K562 (cell line): Measurements from ENCODE around the gene TMEM217. TPM values are rescaled to one million over a fixed set of nuclear protein-coding genes. Genes with fewer than 3 reads are reported as not detected.

Experiments
- BCLAF1 ChIP-seq, 2 experiments: fragments of 450-650 bp in 1 of 2; IDR thresholded peaks; 2 replicates each; pipeline ENCODE4 v1.6.1; 2011 to 2017; ENCODE audit warnings: low read depth in 2 of 2, antibody characterized with exemption in 1 of 2, borderline replicate concordance in 1 of 2, low read length in 1 of 2, mild to moderate bottlenecking in 1 of 2, mixed read lengths in 1 of 2; ENCODE audit not compliant: control insufficient read depth in 1 of 2
- CBX8 ChIP-seq: fragments of 200-600 bp; sonication (generic); IDR thresholded peaks from 2 replicates; pipeline ENCODE4 v1.6.1; 2012; ENCODE audit warnings: borderline replicate concordance, mixed run types, low read depth, mild to moderate bottlenecking, moderate library complexity, mixed read lengths, low read length, control low read depth, inconsistent platforms; ENCODE audit not compliant: poor library complexity, severe bottlenecking; ENCODE audit errors: extremely low read depth
- CREM ChIP-seq: IDR thresholded peaks from 2 replicates; pipeline ENCODE4 v1.6.1; 2014; ENCODE audit warnings: antibody characterized with exemption, low read depth
- MBD1 ChIP-seq: fragments of 250-450 bp; sonication (Bioruptor Pico); IDR thresholded peaks from 2 replicates; pipeline ENCODE4 v1.8.0; 2022; ENCODE audit warnings: inconsistent platforms
- MEF2A ChIP-seq: IDR thresholded peaks from 2 replicates; pipeline ENCODE4 v1.6.1; 2011; ENCODE audit warnings: low read depth, mild to moderate bottlenecking, low read length, moderate library complexity; ENCODE audit not compliant: control insufficient read depth
- MXD1 ChIP-seq: fragments of 250-450 bp; sonication (Bioruptor Pico); IDR thresholded peaks from 2 replicates; pipeline ENCODE4 v1.8.0; 2021; ENCODE audit warnings: borderline replicate concordance, mild to moderate bottlenecking, moderate library complexity; ENCODE audit not compliant: poor library complexity, severe bottlenecking
- NFXL1 ChIP-seq: fragments of 450-650 bp; formaldehyde crosslinking; IDR thresholded peaks from 2 replicates; pipeline ENCODE4 v1.4.0; 2021; ENCODE audit warnings: mild to moderate bottlenecking
- NR2C1 ChIP-seq, 2 experiments: fragments of 450-650 bp; IDR thresholded peaks; 2 replicates each; pipeline ENCODE4 v1.6.1; 2017; ENCODE audit warnings: mild to moderate bottlenecking in 2 of 2, antibody characterized with exemption in 1 of 2, inconsistent platforms in 1 of 2, missing compliant biosample characterization in 1 of 2, missing genetic modification characterization in 1 of 2
- NUFIP1 ChIP-seq: fragments of 450-650 bp; IDR thresholded peaks from 2 replicates; pipeline ENCODE4 v1.6.1; 2018; ENCODE audit not compliant: partially characterized antibody
- OTX1 ChIP-seq: fragments of 450-650 bp; formaldehyde crosslinking; IDR thresholded peaks from 2 replicates; pipeline ENCODE4 v1.4.0; 2022; ENCODE audit warnings: mild to moderate bottlenecking
- PKNOX1 ChIP-seq: fragments of 450-650 bp; IDR thresholded peaks from 2 replicates; pipeline ENCODE4 v1.6.1; 2016
- POLR2AphosphoS2 ChIP-seq: IDR thresholded peaks from 2 replicates; pipeline ENCODE4 v1.6.1; 2012; ENCODE audit warnings: low read length, improper control_type of control experiment
- RFX5 ChIP-seq: IDR thresholded peaks from 2 replicates; pipeline ENCODE4 v1.6.1; 2011; ENCODE audit warnings: low read depth, mild to moderate bottlenecking, improper control_type of control experiment, low read length
- SRSF7 ChIP-seq: fragments of 200-400 bp; formaldehyde crosslinking; optimal IDR thresholded peaks from 2 replicates; pipeline ENCODE3; 2017; ENCODE audit warnings: mild to moderate bottlenecking, low read depth, low read length
- XRCC4 ChIP-seq: IDR thresholded peaks from one replicate; pipeline ENCODE4 v1.6.1; 2011; ENCODE audit not compliant: insufficient read depth, insufficient read length; ENCODE audit errors: extremely low read depth
- ZNF24 ChIP-seq: fragments of 450-650 bp; IDR thresholded peaks from 2 replicates; pipeline ENCODE4 v1.6.1; 2016
- ZNF398 ChIP-seq: fragments of 250-450 bp; sonication (Bioruptor Pico); IDR thresholded peaks from 2 replicates; pipeline ENCODE4 v1.8.0; 2021; ENCODE audit warnings: moderate library complexity, mild to moderate bottlenecking, inconsistent platforms
- ZNF551 ChIP-seq: fragments of 250-450 bp; sonication (Bioruptor Pico); IDR thresholded peaks from 2 replicates; pipeline ENCODE4 v1.5.0; 2021; ENCODE audit warnings: mild to moderate bottlenecking, moderate library complexity
- ZNF830 ChIP-seq: fragments of 250-450 bp; sonication (Bioruptor Pico); IDR thresholded peaks from 2 replicates; pipeline ENCODE4 v1.5.0; 2021; ENCODE audit warnings: mild to moderate bottlenecking
- polyA plus RNA-seq, 8 experiments: library from polyadenylated mRNA; depleted of rRNA in 4 of 8; stranded (reverse) in 5 of 8; unstranded in 3 of 8; fragments of >200 nt; fragmentation: Nextera tagmentation in 2 of 8; fragmentation: Illumina TruSeq in 1 of 8; extraction: Ambion mirVana in 2 of 8; extraction: Trizol in 1 of 8; gene quantifications; 2 replicates each; pipeline versions ENCODE4 v1.2.1 to v1.2.3, GENCODE V29; 2011 to 2014; ENCODE audit warnings: inconsistent platforms in 1 of 8, missing spikeins in 1 of 8
- total RNA-seq, 7 experiments: library from RNA; depleted of rRNA in 6 of 7; stranded (reverse); fragments of >200 nt in 6 of 7; fragmentation: Illumina TruSeq in 2 of 7; extraction: Trizol in 2 of 7; gene quantifications; 2 replicates each; pipeline versions ENCODE4 v1.2.1 to v1.2.3, GENCODE V29; 2011 to 2021; ENCODE audit warnings: low replicate concordance in 1 of 7

TMEM217 gene
- total and polyA plus RNA-seq, 9 of the 15 experiments (the other 6 are each of a cell fraction or from before 2014, with no cell fraction given), result 1.3 to 8.0 (median 1.9) TPM

- no peak for TF ChIP-seq NR2C1 (IDR thresholded peaks at IDR 0.05)
- TF ChIP-seq NR2C1 (tag; IDR thresholded peaks at IDR 0.05), result no peak
- no peak for TF ChIP-seq ZNF24
- TF ChIP-seq CBX8, result no peak
- no peak for TF ChIP-seq ZNF830 (CRISPR knock-in tag)
- no peak for TF ChIP-seq POLR2AphosphoS2
- TF ChIP-seq BCLAF1 (IDR thresholded peaks at IDR 0.05; ENCODE audit: borderline replicate concordance in 1 of 2, control insufficient read depth in 1 of 2, low read depth in 2 of 2, low read length in 1 of 2), result no peak
- TF ChIP-seq MBD1 (CRISPR knock-in tag), result no peak
- TF ChIP-seq MEF2A, result no peak
- no peak for TF ChIP-seq ZNF398
- peak; percentile 61 for TF ChIP-seq PKNOX1
- no peak for TF ChIP-seq SRSF7
- no peak for TF ChIP-seq NUFIP1
- TF ChIP-seq OTX1, result no peak
- no peak for TF ChIP-seq ZNF551 (CRISPR knock-in tag)
- no peak for TF ChIP-seq MXD1
- no peak for TF ChIP-seq NFXL1 (CRISPR knock-in tag)
- peak; percentile 14; the same call in 1 of the 2 replicates for TF ChIP-seq CREM
- no peak for TF ChIP-seq RFX5
- TF ChIP-seq XRCC4, result no peak
Measured at GRCh38 chr6:37202788-37203491, 55.0 kb downstream of the TMEM217 start (continued).
